Mesenchymal stem cell (in vitro differentiated cells and primary cell): ENCODE results near the gene TREX2.
A peak's percentile ranks its signal among the peaks of the same experiment; 100 is the strongest.

Experiments
- DNase-seq: peaks from one replicate; pipeline ENCODE4 v3.0.0-alpha.2; 2013
- H2AFZ ChIP-seq: one replicate; pipeline ENCODE4 v1.6.1; 2013; ENCODE audit warnings: low read depth, mild to moderate bottlenecking, control low read depth, inconsistent platforms, low read length, moderate library complexity
- H2AK5ac ChIP-seq: 2 replicates; pipeline ENCODE4 v1.6.1; 2013; ENCODE audit warnings: low read length, moderate library complexity, mild to moderate bottlenecking, inconsistent platforms; ENCODE audit not compliant: severe bottlenecking
- H2BK120ac ChIP-seq: one replicate; pipeline ENCODE4 v1.6.1; 2013; ENCODE audit warnings: low read depth, mild to moderate bottlenecking, inconsistent platforms, low read length, moderate library complexity
- H2BK12ac ChIP-seq, 2 experiments: one replicate each; pipeline ENCODE4 v1.6.1; 2013; ENCODE audit warnings: inconsistent platforms in 2 of 2, low read length in 2 of 2, mild to moderate bottlenecking in 2 of 2, moderate library complexity in 2 of 2, control low read depth in 1 of 2
- H2BK15ac ChIP-seq: one replicate; pipeline ENCODE4 v1.6.1; 2013; ENCODE audit warnings: mild to moderate bottlenecking, low read depth, inconsistent platforms; ENCODE audit not compliant: poor library complexity, severe bottlenecking
- H2BK5ac ChIP-seq: 2 replicates; pipeline ENCODE4 v1.6.1; 2013; ENCODE audit warnings: low read depth, mild to moderate bottlenecking, low read length, control low read depth, inconsistent platforms; ENCODE audit not compliant: poor library complexity, severe bottlenecking
- H3K14ac ChIP-seq, 2 experiments: one replicate each; pipeline ENCODE4 v1.6.1; 2013; ENCODE audit warnings: inconsistent platforms in 2 of 2, low read length in 2 of 2, control low read depth in 1 of 2, mild to moderate bottlenecking in 1 of 2, moderate library complexity in 1 of 2
- H3K18ac ChIP-seq, 2 experiments: one replicate each; pipeline ENCODE4 v1.6.1; 2013; ENCODE audit warnings: inconsistent platforms in 2 of 2, low read length in 2 of 2, control low read depth in 1 of 2, low read depth in 1 of 2, mild to moderate bottlenecking in 1 of 2
- H3K23ac ChIP-seq, 2 experiments: one replicate each; pipeline ENCODE4 v1.6.1; 2013; ENCODE audit warnings: inconsistent platforms in 2 of 2, low read length in 2 of 2, mild to moderate bottlenecking in 2 of 2, moderate library complexity in 2 of 2, control low read depth in 1 of 2
- H3K27ac ChIP-seq: 2 replicates; pipeline ENCODE4 v1.5.1; 2013; ENCODE audit warnings: mild to moderate bottlenecking, moderate library complexity, low read length, control low read depth, inconsistent platforms; ENCODE audit not compliant: poor library complexity, severe bottlenecking
- H3K27me3 ChIP-seq, 2 experiments: 2 replicates each; pipeline versions ENCODE4 v1.6.1 to v1.7.0; 2013; ENCODE audit warnings: low read length in 2 of 2, mild to moderate bottlenecking in 2 of 2, moderate library complexity in 2 of 2, control low read depth in 1 of 2, inconsistent platforms in 1 of 2; ENCODE audit not compliant: control insufficient read depth in 1 of 2, insufficient read depth in 1 of 2
- H3K36me3 ChIP-seq, 2 experiments: 2 replicates each; pipeline versions ENCODE4 v1.6.1 to v1.7.0; 2013; ENCODE audit warnings: low read length in 2 of 2, control low read depth in 1 of 2, inconsistent platforms in 1 of 2, low read depth in 1 of 2, mild to moderate bottlenecking in 1 of 2; ENCODE audit not compliant: insufficient read depth in 2 of 2, control insufficient read depth in 1 of 2
- H3K4ac ChIP-seq, 2 experiments: one replicate each; pipeline ENCODE4 v1.6.1; 2013; ENCODE audit warnings: inconsistent platforms in 2 of 2, low read length in 2 of 2, mild to moderate bottlenecking in 2 of 2, moderate library complexity in 2 of 2, control low read depth in 1 of 2, low read depth in 1 of 2
- H3K4me1 ChIP-seq: 2 replicates; pipeline ENCODE4 v1.6.1; 2013; ENCODE audit warnings: low read depth, low read length, control low read depth; ENCODE audit not compliant: control insufficient read depth, insufficient read depth
- H3K4me2 ChIP-seq: 2 replicates; pipeline ENCODE4 v1.6.1; 2013; ENCODE audit warnings: low read length, mild to moderate bottlenecking, inconsistent platforms; ENCODE audit not compliant: poor library complexity, severe bottlenecking
- H3K4me3 ChIP-seq, 2 experiments: 2 replicates each; pipeline versions ENCODE4 v1.5.1 to v1.7.0; 2013; ENCODE audit warnings: low read length in 2 of 2, mild to moderate bottlenecking in 2 of 2, control low read depth in 1 of 2, low read depth in 1 of 2; ENCODE audit not compliant: insufficient read depth in 1 of 2
- H3K79me1 ChIP-seq: replicated peaks from 2 replicates; pipeline ENCODE4 v1.6.1; 2013; ENCODE audit warnings: mild to moderate bottlenecking, control low read depth, low read length, inconsistent platforms; ENCODE audit not compliant: poor library complexity, severe bottlenecking
- H3K9ac ChIP-seq: 2 replicates; pipeline ENCODE4 v1.7.0; 2013; ENCODE audit warnings: mild to moderate bottlenecking, low read length, moderate library complexity
- H3K9me3 ChIP-seq: 2 replicates; pipeline ENCODE4 v1.7.0; 2013; ENCODE audit warnings: mild to moderate bottlenecking, low read length; ENCODE audit not compliant: control insufficient read depth
- H4K8ac ChIP-seq: one replicate; pipeline ENCODE4 v1.6.1; 2013; ENCODE audit warnings: inconsistent platforms, mild to moderate bottlenecking, low read length, moderate library complexity
- H4K91ac ChIP-seq: one replicate; pipeline ENCODE4 v1.6.1; 2013; ENCODE audit warnings: mild to moderate bottlenecking, low read length, inconsistent platforms
- WGBS: methylation state at CpG from one replicate; pipeline ENCODE4 v1.1.7; 2013; ENCODE audit warnings: mixed read lengths; 5-methylcytosine and 5-hydroxymethylcytosine counted together

Gene TREX2

GRCh38 chrX:153410888-153411254 is 35.0 kb downstream of the TREX2 start:
- DNase-seq: no peak
- H3K18ac ChIP-seq: peak overlapping the region in 1 of 2 experiments; percentile 16
- H3K9ac ChIP-seq: no peak overlapping the region
- peak overlapping the region; percentile 6 for H4K8ac ChIP-seq
- no peak overlapping the region for H3K14ac ChIP-seq
- H3K27me3 ChIP-seq: peaks cover 23 to 64% of the 10 kb centered on the region in 2 experiments
- H2AFZ ChIP-seq: no peak overlapping the region
- H2AK5ac ChIP-seq: no peak overlapping the region
- H3K4me2 ChIP-seq: no peak overlapping the region
- H3K4ac ChIP-seq: peak overlapping the region in 1 of 2 experiments; percentile 10
- no peaks in the 10 kb centered on the region for H3K36me3 ChIP-seq
- WGBS: 57% methylated on average over 10 of the region's 12 CpGs
- H3K4me1 ChIP-seq: no peaks in the 10 kb centered on the region
- H2BK5ac ChIP-seq: no peak overlapping the region
- H3K27ac ChIP-seq: no peak overlapping the region
- H3K9me3 ChIP-seq: no peaks in the 10 kb centered on the region
- H3K79me1 ChIP-seq: no peaks in the 10 kb centered on the region
- H4K91ac ChIP-seq: no peak overlapping the region
- no peak overlapping the region for H2BK12ac ChIP-seq
- H2BK120ac ChIP-seq: no peak overlapping the region
- H2BK15ac ChIP-seq: no peak overlapping the region
- no peak overlapping the region for H3K4me3 ChIP-seq
- H3K23ac ChIP-seq: no peak overlapping the region

- no peak overlapping the region for H3K4me2 ChIP-seq
- 80% methylated on average over 11 of the region's 15 CpGs for WGBS
Measured at GRCh38 chrX:153410373-153410772, 35.5 kb downstream of the TREX2 start.

GRCh38 chrX:153409414-153410101 is 36.3 kb downstream of the TREX2 start:
- no peak overlapping the region for H2AFZ ChIP-seq
- H3K9ac ChIP-seq: no peak overlapping the region
- H3K4ac ChIP-seq: no peak overlapping the region
- no peak overlapping the region for H3K27ac ChIP-seq
- no peak overlapping the region for H4K8ac ChIP-seq
- H3K4me3 ChIP-seq: no peak overlapping the region
- no peak overlapping the region for H3K18ac ChIP-seq
- 92% methylated on average over 27 of the region's 30 CpGs for WGBS
- no peaks in the 10 kb centered on the region for H3K36me3 ChIP-seq
- no peak overlapping the region for H2AK5ac ChIP-seq
- no peak overlapping the region for H2BK15ac ChIP-seq
- H3K23ac ChIP-seq: no peak overlapping the region
- H3K9me3 ChIP-seq: no peaks in the 10 kb centered on the region
- H2BK12ac ChIP-seq: no peak overlapping the region
- peaks cover 25 to 65% of the 10 kb centered on the region in 2 experiments for H3K27me3 ChIP-seq
- H4K91ac ChIP-seq: no peak overlapping the region
- H2BK120ac ChIP-seq: no peak overlapping the region
- no peak overlapping the region for H3K14ac ChIP-seq
- no peaks in the 10 kb centered on the region for H3K4me1 ChIP-seq
- no peak for DNase-seq
- no peak overlapping the region for H2BK5ac ChIP-seq
- no peaks in the 10 kb centered on the region for H3K79me1 ChIP-seq
- H3K4me2 ChIP-seq: no peak overlapping the region

More at GRCh38 chrX:153410373-153410772, 35.5 kb downstream of the TREX2 start:
- H2BK15ac ChIP-seq: no peak overlapping the region
- H3K4me1 ChIP-seq: no peaks in the 10 kb centered on the region
- no peak overlapping the region for H2AK5ac ChIP-seq
- H3K27ac ChIP-seq: no peak overlapping the region
- H2BK5ac ChIP-seq: no peak overlapping the region
- DNase-seq: no peak
- H3K18ac ChIP-seq: no peak overlapping the region
- no peak overlapping the region for H3K14ac ChIP-seq
- no peak overlapping the region for H2AFZ ChIP-seq
- H3K27me3 ChIP-seq: peaks cover 23 to 64% of the 10 kb centered on the region in 2 experiments
- H3K79me1 ChIP-seq: no peaks in the 10 kb centered on the region
- no peak overlapping the region for H2BK120ac ChIP-seq
- no peak overlapping the region for H4K91ac ChIP-seq
- no peak overlapping the region for H3K4me3 ChIP-seq
- no peaks in the 10 kb centered on the region for H3K9me3 ChIP-seq
- no peak overlapping the region for H3K23ac ChIP-seq
- no peak overlapping the region for H4K8ac ChIP-seq
- H2BK12ac ChIP-seq: no peak overlapping the region
- no peak overlapping the region for H3K4ac ChIP-seq
- no peaks in the 10 kb centered on the region for H3K36me3 ChIP-seq
- no peak overlapping the region for H3K9ac ChIP-seq

GRCh38 chrX:153408871-153409351 is 36.9 kb downstream of the TREX2 start:
- 87% methylated on average over 6 of the region's 12 CpGs for WGBS
- no peak overlapping the region for H3K4me2 ChIP-seq
- no peak overlapping the region for H2BK120ac ChIP-seq
- H3K36me3 ChIP-seq: no peaks in the 10 kb centered on the region
- no peak overlapping the region for H3K4ac ChIP-seq
- no peak overlapping the region for H4K91ac ChIP-seq
- H3K4me1 ChIP-seq: no peaks in the 10 kb centered on the region
- no peak overlapping the region for H2BK15ac ChIP-seq
- no peak overlapping the region for H2BK5ac ChIP-seq
- no peaks in the 10 kb centered on the region for H3K9me3 ChIP-seq
- no peak overlapping the region for H3K4me3 ChIP-seq
- H2BK12ac ChIP-seq: no peak overlapping the region
- H3K14ac ChIP-seq: no peak overlapping the region
- H3K18ac ChIP-seq: no peak overlapping the region
- peaks cover 26 to 68% of the 10 kb centered on the region in 2 experiments for H3K27me3 ChIP-seq
- H3K9ac ChIP-seq: no peak overlapping the region
- no peak for DNase-seq
- no peak overlapping the region for H2AK5ac ChIP-seq
- H4K8ac ChIP-seq: no peak overlapping the region
- no peak overlapping the region for H3K27ac ChIP-seq
- no peaks in the 10 kb centered on the region for H3K79me1 ChIP-seq
- no peak overlapping the region for H3K23ac ChIP-seq
- H2AFZ ChIP-seq: no peak overlapping the region
